H9 (cell line): ENCODE measurements around the gene HTT-AS. TPM values are rescaled to one million over a fixed set of nuclear protein-coding genes. Genes with fewer than 3 reads are reported as not detected.

Experiments used
- DNase-seq: peaks from one replicate; pipeline ENCODE4 v3.0.0-alpha.2; 2017
- H2AFZ ChIP-seq: one replicate; pipeline ENCODE4 v1.6.1; 2013; ENCODE audit warnings: mild to moderate bottlenecking, low read length, control low read depth, moderate library complexity
- H2AK5ac ChIP-seq: 2 replicates; pipeline ENCODE4 v1.6.1; 2013; ENCODE audit warnings: low read length, control low read depth, mixed read lengths; ENCODE audit not compliant: insufficient read length
- H2BK120ac ChIP-seq: one replicate; pipeline ENCODE4 v1.6.1; 2013; ENCODE audit warnings: low read depth, mild to moderate bottlenecking, low read length, control low read depth, inconsistent platforms; ENCODE audit not compliant: poor library complexity, severe bottlenecking
- H2BK12ac ChIP-seq: 2 replicates; pipeline ENCODE4 v1.6.1; 2013; ENCODE audit warnings: low read length, control low read depth, mixed read lengths, low read depth; ENCODE audit not compliant: insufficient read length
- H2BK15ac ChIP-seq: 2 replicates; pipeline ENCODE4 v1.6.1; 2013; ENCODE audit warnings: low read depth, low read length, control low read depth
- H2BK20ac ChIP-seq: one replicate; pipeline ENCODE4 v1.6.1; 2013; ENCODE audit warnings: low read depth, mild to moderate bottlenecking, low read length, control low read depth, inconsistent platforms; ENCODE audit not compliant: poor library complexity, severe bottlenecking
- H2BK5ac ChIP-seq: 2 replicates; pipeline ENCODE4 v1.6.1; 2013; ENCODE audit warnings: low read length, control low read depth, mixed read lengths; ENCODE audit not compliant: insufficient read length
- H3K14ac ChIP-seq: 2 replicates; pipeline ENCODE4 v1.6.1; 2013; ENCODE audit warnings: low read length, control low read depth; ENCODE audit not compliant: insufficient read depth
- H3K18ac ChIP-seq: 2 replicates; pipeline ENCODE4 v1.6.1; 2013; ENCODE audit warnings: low read depth, mild to moderate bottlenecking, mixed read lengths, low read length, control low read depth; ENCODE audit not compliant: insufficient read length
- H3K23ac ChIP-seq: 2 replicates; pipeline ENCODE4 v1.6.1; 2013; ENCODE audit warnings: low read length, control low read depth, mixed read lengths, low read depth; ENCODE audit not compliant: insufficient read length
- H3K23me2 ChIP-seq: 2 replicates; pipeline ENCODE4 v1.6.1; 2013; ENCODE audit warnings: low read depth, mild to moderate bottlenecking, mixed read lengths, low read length, control low read depth; ENCODE audit not compliant: insufficient read length, poor library complexity, severe bottlenecking
- H3K27ac ChIP-seq: 2 replicates; pipeline ENCODE4 v1.5.1; 2013; ENCODE audit warnings: low read length, control low read depth, mixed read lengths, low read depth; ENCODE audit not compliant: insufficient read length
- H3K27me3 ChIP-seq: 2 replicates; pipeline ENCODE4 v1.6.1; 2013; ENCODE audit warnings: low read length, control low read depth, inconsistent platforms; ENCODE audit not compliant: insufficient read depth
- H3K4ac ChIP-seq: 2 replicates; pipeline ENCODE4 v1.6.1; 2013; ENCODE audit warnings: low read depth, mild to moderate bottlenecking, control low read depth, inconsistent platforms, low read length, moderate library complexity
- H3K4me1 ChIP-seq: 2 replicates; pipeline ENCODE4 v1.6.1; 2013; ENCODE audit warnings: low read length, control low read depth, inconsistent platforms; ENCODE audit not compliant: insufficient read depth
- H3K4me2 ChIP-seq: 2 replicates; pipeline ENCODE4 v1.6.1; 2013; ENCODE audit warnings: low read length, control low read depth, mixed read lengths; ENCODE audit not compliant: insufficient read length, insufficient read depth
- H3K56ac ChIP-seq: 2 replicates; pipeline ENCODE4 v1.6.1; 2013; ENCODE audit warnings: low read depth, mild to moderate bottlenecking, mixed read lengths, low read length, control low read depth; ENCODE audit not compliant: insufficient read length
- H3K79me1 ChIP-seq: 2 replicates; pipeline ENCODE4 v1.6.1; 2013; ENCODE audit warnings: low read depth, mild to moderate bottlenecking, moderate library complexity, low read length, control low read depth, inconsistent platforms; ENCODE audit not compliant: insufficient read depth, poor library complexity, severe bottlenecking
- H3K79me2 ChIP-seq: 2 replicates; pipeline ENCODE4 v1.6.1; 2013; ENCODE audit warnings: low read length, control low read depth, inconsistent platforms; ENCODE audit not compliant: insufficient read depth
- H3K9ac ChIP-seq: 2 replicates; pipeline ENCODE4 v1.6.1; 2013; ENCODE audit warnings: low read length, control low read depth, mixed read lengths; ENCODE audit not compliant: insufficient read length; ENCODE audit errors: extremely low read depth
- H3K9me3 ChIP-seq: one replicate; pipeline ENCODE4 v1.6.1; 2013; ENCODE audit warnings: low read depth, low read length, inconsistent platforms; ENCODE audit not compliant: control insufficient read depth
- H3T11ph ChIP-seq: one replicate; pipeline ENCODE4 v1.6.1; 2013; ENCODE audit warnings: mild to moderate bottlenecking, low read length, control low read depth, inconsistent platforms
- H4K20me1 ChIP-seq: one replicate; pipeline ENCODE4 v1.6.1; 2013; ENCODE audit not compliant: control insufficient read depth, insufficient read length, insufficient read depth
- H4K5ac ChIP-seq: 2 replicates; pipeline ENCODE4 v1.6.1; 2013; ENCODE audit warnings: low read depth, mild to moderate bottlenecking, mixed read lengths, low read length, control low read depth; ENCODE audit not compliant: insufficient read length
- H4K8ac ChIP-seq: replicated peaks from 2 replicates; pipeline ENCODE4 v1.6.1; 2013; ENCODE audit warnings: low read length, control low read depth, mixed read lengths, low read depth; ENCODE audit not compliant: insufficient read length
- H4K91ac ChIP-seq: 2 replicates; pipeline ENCODE4 v1.6.1; 2013; ENCODE audit warnings: low read depth, mild to moderate bottlenecking, moderate library complexity, mixed read lengths, low read length, control low read depth; ENCODE audit not compliant: insufficient read length
- H3K27ac Mint-ChIP-seq, 3 experiments: 2 replicates in 2 of 3; 3 replicates in 1 of 3; pipeline ENCODE4 v1.8.0; 2020 to 2021; ENCODE audit warnings: mixed read lengths in 3 of 3, mild to moderate bottlenecking in 1 of 3, moderate library complexity in 1 of 3
- H3K27me3 Mint-ChIP-seq: 2 replicates; pipeline ENCODE4 v1.8.0; 2021; ENCODE audit warnings: low read depth, mild to moderate bottlenecking, moderate library complexity, mixed read lengths
- H3K36me3 Mint-ChIP-seq, 3 experiments: 2 replicates in 2 of 3; 3 replicates in 1 of 3; pipeline ENCODE4 v1.8.0; 2020 to 2021; ENCODE audit warnings: low read depth in 3 of 3, mixed read lengths in 3 of 3; ENCODE audit not compliant: insufficient read depth in 1 of 3
- H3K4me1 Mint-ChIP-seq, 2 experiments: 2 replicates each; pipeline ENCODE4 v1.8.0; 2020; ENCODE audit warnings: mixed read lengths in 2 of 2
- H3K4me3 Mint-ChIP-seq, 2 experiments: 2 replicates in 1 of 2; 3 replicates in 1 of 2; pipeline ENCODE4 v1.8.0; 2020 to 2021; ENCODE audit warnings: mild to moderate bottlenecking in 2 of 2, mixed read lengths in 2 of 2, moderate library complexity in 1 of 2
- H3K9me3 Mint-ChIP-seq, 2 experiments: 2 replicates in 1 of 2; 3 replicates in 1 of 2; pipeline ENCODE4 v1.8.0; 2020; ENCODE audit warnings: mild to moderate bottlenecking in 2 of 2, mixed read lengths in 2 of 2, moderate library complexity in 1 of 2
- WGBS: extraction: QIAGEN DNeasy Blood & Tissue Kit; methylation state at CpG from one replicate; pipeline ENCODE4 v1.1.7; 2013; ENCODE audit warnings: missing lambda C conversion rate, low lambda C conversion rate, mixed read lengths; ENCODE audit not compliant: insufficient read length; ENCODE audit errors: extremely low coverage; 5-methylcytosine and 5-hydroxymethylcytosine counted together
- total RNA-seq: library from RNA; stranded (reverse); gene quantifications from 2 replicates; pipeline ENCODE4 v1.2.1, GENCODE V29; 2021
- TF ChIP-seq, protein P1 (sequence below): fragments of 200-600 bp; sonication (generic); conservative IDR thresholded peaks from 3 replicates; pipeline ENCODE4 v1.8.0; 2021; ENCODE audit warnings: antibody characterized with exemption, mild to moderate bottlenecking

The HTT-AS gene
- total RNA-seq, 1 experiment from 2014 or later, result not detected

DNA sequence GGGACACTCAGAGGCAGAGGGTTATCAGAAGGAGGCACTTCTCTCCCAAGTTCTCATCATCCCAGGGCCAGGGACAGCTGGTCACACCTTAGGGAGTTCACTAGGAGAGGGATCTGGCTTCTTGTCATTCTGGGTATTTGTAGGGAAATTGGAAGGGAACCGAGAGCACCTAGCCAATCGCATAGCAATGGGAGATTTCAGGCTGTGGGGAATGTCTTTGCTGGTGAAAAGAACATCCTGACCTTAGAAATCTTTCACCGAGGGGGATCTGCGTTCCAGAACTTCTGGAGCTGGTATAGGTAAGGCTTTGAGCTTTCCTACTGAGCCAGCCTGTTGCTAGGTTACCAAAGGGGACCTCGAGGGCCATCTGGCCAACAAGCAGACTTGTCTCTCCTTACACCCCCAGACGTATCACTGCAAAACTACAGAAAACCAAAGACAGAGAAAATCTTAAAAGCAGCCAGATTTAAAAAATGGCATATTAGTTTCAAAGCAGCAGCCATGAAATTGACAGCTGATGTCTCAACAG lies 6.8 kb downstream of the HTT-AS start:
- peaks cover 5 to 11% of the 10 kb centered on the region in 2 experiments; a peak in 2 of 4 replicates for H3K4me1 Mint-ChIP-seq

More for the DNA sequence above, 6.8 kb downstream of the HTT-AS start:
- DNase-seq, result no peak
- H3K4me1 ChIP-seq, result no peaks in the 10 kb centered on the region
- no peak overlapping the region for H2BK15ac ChIP-seq
- TF ChIP-seq, protein P1, sequence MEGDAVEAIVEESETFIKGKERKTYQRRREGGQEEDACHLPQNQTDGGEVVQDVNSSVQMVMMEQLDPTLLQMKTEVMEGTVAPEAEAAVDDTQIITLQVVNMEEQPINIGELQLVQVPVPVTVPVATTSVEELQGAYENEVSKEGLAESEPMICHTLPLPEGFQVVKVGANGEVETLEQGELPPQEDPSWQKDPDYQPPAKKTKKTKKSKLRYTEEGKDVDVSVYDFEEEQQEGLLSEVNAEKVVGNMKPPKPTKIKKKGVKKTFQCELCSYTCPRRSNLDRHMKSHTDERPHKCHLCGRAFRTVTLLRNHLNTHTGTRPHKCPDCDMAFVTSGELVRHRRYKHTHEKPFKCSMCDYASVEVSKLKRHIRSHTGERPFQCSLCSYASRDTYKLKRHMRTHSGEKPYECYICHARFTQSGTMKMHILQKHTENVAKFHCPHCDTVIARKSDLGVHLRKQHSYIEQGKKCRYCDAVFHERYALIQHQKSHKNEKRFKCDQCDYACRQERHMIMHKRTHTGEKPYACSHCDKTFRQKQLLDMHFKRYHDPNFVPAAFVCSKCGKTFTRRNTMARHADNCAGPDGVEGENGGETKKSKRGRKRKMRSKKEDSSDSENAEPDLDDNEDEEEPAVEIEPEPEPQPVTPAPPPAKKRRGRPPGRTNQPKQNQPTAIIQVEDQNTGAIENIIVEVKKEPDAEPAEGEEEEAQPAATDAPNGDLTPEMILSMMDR, result no peak
- H4K5ac ChIP-seq, result no peak overlapping the region
- no peak overlapping the region for H2BK120ac ChIP-seq
- no peak overlapping the region for H3K23ac ChIP-seq
- no peaks in the 10 kb centered on the region for H3K9me3 ChIP-seq
- H4K20me1 ChIP-seq, result no peaks in the 10 kb centered on the region
- H4K8ac ChIP-seq, result no peak overlapping the region
- H3K27ac Mint-ChIP-seq, result no peak overlapping the region
- H3T11ph ChIP-seq, result no peak overlapping the region
- H3K9me3 Mint-ChIP-seq, result no peaks in the 10 kb centered on the region; a peak in 1 of 5 replicates
- H3K27ac ChIP-seq, result no peak overlapping the region
- no peaks in the 10 kb centered on the region for H3K79me1 ChIP-seq
- H3K4me3 Mint-ChIP-seq, result no peak overlapping the region
- no peaks in the 10 kb centered on the region for H3K79me2 ChIP-seq
- H2BK20ac ChIP-seq, result no peak overlapping the region
- H3K4me2 ChIP-seq, result no peak overlapping the region
- H2BK5ac ChIP-seq, result no peak overlapping the region
- peaks cover 9% of the 10 kb centered on the region for H3K27me3 Mint-ChIP-seq
- no peak overlapping the region for H3K18ac ChIP-seq
- H4K91ac ChIP-seq, result no peak overlapping the region
- H3K23me2 ChIP-seq, result no peaks in the 10 kb centered on the region
- no peak overlapping the region for H2BK12ac ChIP-seq
- no peak overlapping the region for H3K9ac ChIP-seq
- H3K56ac ChIP-seq, result no peak overlapping the region
- no peak overlapping the region for H3K4ac ChIP-seq
- no peak overlapping the region for H2AK5ac ChIP-seq
- H3K27me3 ChIP-seq, result no peaks in the 10 kb centered on the region; the same call in 1 of the 2 replicates
- H3K14ac ChIP-seq, result no peak overlapping the region
- H3K36me3 Mint-ChIP-seq, result no peaks in the 10 kb centered on the region
- no peak overlapping the region for H2AFZ ChIP-seq
- no CpG with 5 or more reads among the region's 6 CpGs for WGBS
